Heart left ventricle (tissue), 13 donors: ENCODE data around the gene ZNF219.
"Not testable (repeated sequence)": the region's sequence is repeated elsewhere in the genome, so short reads cannot be mapped to it uniquely, and the experiment has no call there.

ENCODE experiments used
- POLR2A ChIP-seq, 2 donors: fragments of 450-650 bp; IDR thresholded peaks; one replicate each; pipeline ENCODE4 v1.6.1; 2017; ENCODE audit warnings: antibody characterized with exemption in 2 of 2, mild to moderate bottlenecking in 2 of 2, moderate library complexity in 2 of 2
- TF ChIP-seq, protein P1 (sequence below), 12 donors: fragments of 200-600 bp; sonication (generic) in 4 of 12; IDR thresholded peaks; one replicate each; pipeline versions ENCODE4 v1.5.0 to v1.8.0; 2018 to 2022; ENCODE audit warnings: antibody characterized with exemption in 12 of 12, mild to moderate bottlenecking in 5 of 12
- donor health status: ischemic (EF 13 %, LVEDD 7.1; RV severe dilation, severe dysfunction).
- donor health status: DM: no; HTN: yes; CAD: no.
- donor health status: DM: no; HTN: no; CAD: no.
- donor health status: ischemic (EF 25% LVEDD 6.9; RV normal size, moderate dysfunction).
- donor health status: ischemic (EF 25% LVEDD 5.7; RV mildly dilated, moderate dysfunction).
- donor health status: ischemic (EF 35%, LVEDD 5.7; RV mildly dilated, moderate dysfunction).
- donor health status: nonischemic (EF 11% LVEDD 7.7; RV severe dilation, severe dysfunction).
- donor health status: DM: yes; HTN: yes; CAD: no.
- donor health status: PGD.
- donor health status: ischemic (EF 29% LVEDD 5.4; RV normal size, mild dysfunction).
- donor health status: nonischemic (EF 23%, LVEDD 6.1; RV moderate dilation, normal function).

DNA sequence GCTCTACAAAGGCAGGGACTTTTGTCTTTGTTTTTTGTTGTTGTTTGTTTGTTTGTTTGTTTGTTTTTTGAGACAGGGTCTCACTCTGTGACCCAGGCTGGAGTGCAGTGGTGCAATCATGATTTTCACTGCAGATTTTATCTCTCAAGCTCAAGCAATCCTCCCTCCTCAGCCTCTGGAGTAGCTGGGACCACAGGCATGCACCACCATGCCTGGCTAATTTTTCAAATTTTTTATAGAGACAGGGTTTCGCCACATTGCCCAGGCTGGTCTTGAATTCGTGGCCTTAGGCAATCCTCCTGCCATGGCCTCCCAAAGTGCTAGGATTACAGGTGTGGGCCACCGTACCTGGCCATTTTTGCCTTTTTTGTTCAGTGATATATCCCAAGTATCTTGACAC, 57.5 kb downstream of the ZNF219 start:
- not testable (repeated sequence) for TF ChIP-seq POLR2A (IDR thresholded peaks at IDR 0.05)
- TF ChIP-seq, protein P1, sequence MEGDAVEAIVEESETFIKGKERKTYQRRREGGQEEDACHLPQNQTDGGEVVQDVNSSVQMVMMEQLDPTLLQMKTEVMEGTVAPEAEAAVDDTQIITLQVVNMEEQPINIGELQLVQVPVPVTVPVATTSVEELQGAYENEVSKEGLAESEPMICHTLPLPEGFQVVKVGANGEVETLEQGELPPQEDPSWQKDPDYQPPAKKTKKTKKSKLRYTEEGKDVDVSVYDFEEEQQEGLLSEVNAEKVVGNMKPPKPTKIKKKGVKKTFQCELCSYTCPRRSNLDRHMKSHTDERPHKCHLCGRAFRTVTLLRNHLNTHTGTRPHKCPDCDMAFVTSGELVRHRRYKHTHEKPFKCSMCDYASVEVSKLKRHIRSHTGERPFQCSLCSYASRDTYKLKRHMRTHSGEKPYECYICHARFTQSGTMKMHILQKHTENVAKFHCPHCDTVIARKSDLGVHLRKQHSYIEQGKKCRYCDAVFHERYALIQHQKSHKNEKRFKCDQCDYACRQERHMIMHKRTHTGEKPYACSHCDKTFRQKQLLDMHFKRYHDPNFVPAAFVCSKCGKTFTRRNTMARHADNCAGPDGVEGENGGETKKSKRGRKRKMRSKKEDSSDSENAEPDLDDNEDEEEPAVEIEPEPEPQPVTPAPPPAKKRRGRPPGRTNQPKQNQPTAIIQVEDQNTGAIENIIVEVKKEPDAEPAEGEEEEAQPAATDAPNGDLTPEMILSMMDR (IDR thresholded peaks at IDR 0.05): not testable (repeated sequence)
